Mucosa of stomach (tissue), 1 donor: ENCODE results near the gene NUP153.

ENCODE experiments used
- H3K27me3 ChIP-seq: one replicate; pipeline ENCODE4 v1.7.0; 2013; ENCODE audit warnings: mild to moderate bottlenecking, low read length; ENCODE audit not compliant: control insufficient read depth, insufficient read depth
- H3K36me3 ChIP-seq: one replicate; pipeline ENCODE4 v1.7.0; 2013; ENCODE audit warnings: low read length; ENCODE audit not compliant: control insufficient read depth, insufficient read depth
- H3K4me1 ChIP-seq: one replicate; pipeline ENCODE4 v1.7.0; 2013; ENCODE audit warnings: mild to moderate bottlenecking, low read length; ENCODE audit not compliant: control insufficient read depth, insufficient read depth
- H3K4me3 ChIP-seq: one replicate; pipeline ENCODE4 v1.7.0; 2013; ENCODE audit warnings: low read length
- H3K9ac ChIP-seq: one replicate; pipeline ENCODE4 v1.7.0; 2013; ENCODE audit warnings: mild to moderate bottlenecking, low read length, moderate library complexity
- H3K9me3 ChIP-seq: one replicate; pipeline ENCODE4 v1.7.0; 2013; ENCODE audit warnings: mild to moderate bottlenecking, low read length, moderate library complexity; ENCODE audit not compliant: control insufficient read depth
- donor health status: Pancreatic carcinoma.

Gene NUP153

GRCh38 chr6:17707371-17707651 is 586 bp upstream of the NUP153 start:
- Histone ChIP-seq H3K27me3 (no peaks in the 10 kb centered on the region), H3K9me3 (no peaks in the 10 kb centered on the region), H3K9ac (peak overlapping the region; percentile 93), H3K4me1 (peaks cover 11% of the 10 kb centered on the region), H3K36me3 (no peaks in the 10 kb centered on the region), H3K4me3 (peak overlapping the region; percentile 48)

- H3K9ac ChIP-seq, result peak overlapping the region; percentile 93
- peaks cover 11% of the 10 kb centered on the region for H3K4me1 ChIP-seq
- no peaks in the 10 kb centered on the region for H3K9me3 ChIP-seq
- H3K27me3 ChIP-seq, result no peaks in the 10 kb centered on the region
- no peaks in the 10 kb centered on the region for H3K36me3 ChIP-seq
- H3K4me3 ChIP-seq, result peak overlapping the region; percentile 82
These were observed 746 bp downstream of the NUP153 start for GRCh38 chr6:17705778-17706579.

- H3K9ac ChIP-seq, result peak overlapping the region; percentile 93
- peaks cover 12% of the 10 kb centered on the region for H3K4me1 ChIP-seq
- no peaks in the 10 kb centered on the region for H3K9me3 ChIP-seq
- H3K36me3 ChIP-seq, result no peaks in the 10 kb centered on the region
- H3K27me3 ChIP-seq, result no peaks in the 10 kb centered on the region
- peak overlapping the region; percentile 82 for H3K4me3 ChIP-seq
These were observed 1.3 kb downstream of the NUP153 start for GRCh38 chr6:17705428-17705777.

GRCh38 chr6:17703256-17703694 is 3.5 kb downstream of the NUP153 start:
- Histone ChIP-seq H3K9me3 (no peaks in the 10 kb centered on the region), H3K9ac (no peak overlapping the region), H3K4me3 (no peak overlapping the region), H3K4me1 (peaks cover 16% of the 10 kb centered on the region), H3K36me3 (no peaks in the 10 kb centered on the region), H3K27me3 (no peaks in the 10 kb centered on the region)

GRCh38 chr6:17700421-17701416 is 6.0 kb downstream of the NUP153 start:
- Histone ChIP-seq H3K4me3 (no peak overlapping the region), H3K9me3 (no peaks in the 10 kb centered on the region), H3K4me1 (peaks cover 12% of the 10 kb centered on the region), H3K9ac (no peak overlapping the region), H3K36me3 (no peaks in the 10 kb centered on the region), H3K27me3 (no peaks in the 10 kb centered on the region)

- no peaks in the 10 kb centered on the region for H3K36me3 ChIP-seq
- H3K9ac ChIP-seq, result no peak overlapping the region
- H3K27me3 ChIP-seq, result no peaks in the 10 kb centered on the region
- H3K4me1 ChIP-seq, result no peaks in the 10 kb centered on the region
- H3K9me3 ChIP-seq, result no peaks in the 10 kb centered on the region
- no peak overlapping the region for H3K4me3 ChIP-seq
These were observed 14.7 kb downstream of the NUP153 start for GRCh38 chr6:17691925-17692538.

- H3K9ac ChIP-seq, result no peak overlapping the region
- no peaks in the 10 kb centered on the region for H3K27me3 ChIP-seq
- H3K9me3 ChIP-seq, result no peaks in the 10 kb centered on the region
- no peaks in the 10 kb centered on the region for H3K36me3 ChIP-seq
- no peaks in the 10 kb centered on the region for H3K4me1 ChIP-seq
- H3K4me3 ChIP-seq, result no peak overlapping the region
These were observed 18.2 kb downstream of the NUP153 start for GRCh38 chr6:17688481-17688880.

GRCh38 chr6:17687136-17687535 is 19.6 kb downstream of the NUP153 start:
- Histone ChIP-seq H3K4me1 (no peaks in the 10 kb centered on the region), H3K9ac (no peak overlapping the region), H3K9me3 (no peaks in the 10 kb centered on the region), H3K4me3 (no peak overlapping the region), H3K27me3 (no peaks in the 10 kb centered on the region), H3K36me3 (no peaks in the 10 kb centered on the region)

GRCh38 chr6:17684134-17684533 is 22.6 kb downstream of the NUP153 start:
- no peaks in the 10 kb centered on the region for H3K27me3 ChIP-seq
- no peak overlapping the region for H3K4me3 ChIP-seq
- no peaks in the 10 kb centered on the region for H3K9me3 ChIP-seq
- no peak overlapping the region for H3K9ac ChIP-seq
- no peaks in the 10 kb centered on the region for H3K36me3 ChIP-seq
- H3K4me1 ChIP-seq, result no peaks in the 10 kb centered on the region

GRCh38 chr6:17683428-17683827 is 23.3 kb downstream of the NUP153 start:
- no peaks in the 10 kb centered on the region for H3K9me3 ChIP-seq
- H3K4me1 ChIP-seq, result no peaks in the 10 kb centered on the region

GRCh38 chr6:17679726-17680125 is 27.0 kb downstream of the NUP153 start:
- H3K9ac ChIP-seq, result no peak overlapping the region
- no peaks in the 10 kb centered on the region for H3K36me3 ChIP-seq
- no peaks in the 10 kb centered on the region for H3K4me1 ChIP-seq
- no peaks in the 10 kb centered on the region for H3K9me3 ChIP-seq
- H3K27me3 ChIP-seq, result no peaks in the 10 kb centered on the region
- no peak overlapping the region for H3K4me3 ChIP-seq

More at GRCh38 chr6:17683428-17683827, 23.3 kb downstream of the NUP153 start:
- no peaks in the 10 kb centered on the region for H3K36me3 ChIP-seq
- H3K4me3 ChIP-seq, result no peak overlapping the region
- H3K9ac ChIP-seq, result no peak overlapping the region
- H3K27me3 ChIP-seq, result no peaks in the 10 kb centered on the region

GRCh38 chr6:17677602-17678001 is 29.1 kb downstream of the NUP153 start:
- Histone ChIP-seq H3K4me3 (no peak overlapping the region), H3K27me3 (no peaks in the 10 kb centered on the region), H3K9me3 (no peaks in the 10 kb centered on the region), H3K9ac (no peak overlapping the region), H3K36me3 (peaks cover 3% of the 10 kb centered on the region), H3K4me1 (no peaks in the 10 kb centered on the region)
